Loucy (cell line): ENCODE measurements around the gene DNAH5.

Experiments
- H2AFZ ChIP-seq: fragments of 200-600 bp; sonication (generic); 2 replicates; pipeline ENCODE4 v1.6.0; 2016; ENCODE audit warnings: antibody characterized with exemption, mild to moderate bottlenecking, low read length, moderate library complexity
- H3F3A ChIP-seq: fragments of 200-600 bp; 2 replicates; pipeline ENCODE4 v1.6.0; 2016; ENCODE audit warnings: antibody characterized with exemption, low read depth, mild to moderate bottlenecking
- H3K27me3 ChIP-seq: fragments of 200-600 bp; sonication (generic); 2 replicates; pipeline ENCODE4 v1.6.1; 2014; ENCODE audit warnings: low read length, mild to moderate bottlenecking; ENCODE audit not compliant: insufficient read depth, poor library complexity, severe bottlenecking
- H3K36me3 ChIP-seq: fragments of 200-600 bp; sonication (generic); 2 replicates; pipeline ENCODE4 v1.6.1; 2016; ENCODE audit warnings: low read length; ENCODE audit not compliant: insufficient read depth
- H3K4me1 ChIP-seq: fragments of 200-600 bp; sonication (generic); 2 replicates; pipeline ENCODE4 v1.5.1; 2014; ENCODE audit warnings: low read length, mild to moderate bottlenecking; ENCODE audit not compliant: insufficient read depth, poor library complexity, severe bottlenecking
- H3K4me2 ChIP-seq: fragments of 200-600 bp; sonication (generic); 2 replicates; pipeline ENCODE4 v1.6.0; 2014; ENCODE audit warnings: antibody characterized with exemption, low read length, low read depth, mild to moderate bottlenecking; ENCODE audit not compliant: poor library complexity, severe bottlenecking
- H3K4me3 ChIP-seq: fragments of 200-600 bp; sonication (generic); 2 replicates; pipeline ENCODE4 v1.5.1; 2014; ENCODE audit warnings: low read length, mild to moderate bottlenecking, mixed read lengths; ENCODE audit not compliant: poor library complexity, severe bottlenecking
- H3K79me2 ChIP-seq: fragments of 200-600 bp; sonication (generic); 2 replicates; pipeline ENCODE4 v1.6.1; 2014; ENCODE audit warnings: low read length; ENCODE audit not compliant: insufficient read depth
- H3K9ac ChIP-seq: fragments of 200-600 bp; sonication (generic); 2 replicates; pipeline ENCODE4 v1.6.0; 2014; ENCODE audit warnings: mild to moderate bottlenecking, low read depth, low read length, moderate library complexity; ENCODE audit not compliant: poor library complexity, severe bottlenecking
- H3K9me2 ChIP-seq: fragments of 200-600 bp; sonication (generic); replicated peaks from 2 replicates; pipeline ENCODE4 v1.6.1; 2016; ENCODE audit warnings: low read depth, low read length, mixed read lengths
- H3K9me3 ChIP-seq: fragments of 200-600 bp; sonication (generic); 2 replicates; pipeline ENCODE4 v1.6.1; 2014; ENCODE audit warnings: mild to moderate bottlenecking, antibody characterized with exemption, low read length, low read depth; ENCODE audit not compliant: insufficient read depth
- H4K20me1 ChIP-seq: fragments of 200-600 bp; sonication (generic); 2 replicates; pipeline ENCODE4 v1.6.0; 2014; ENCODE audit warnings: antibody characterized with exemption, low read length, mild to moderate bottlenecking; ENCODE audit not compliant: insufficient read depth, poor library complexity, severe bottlenecking
- CTCF ChIP-seq: fragments of 200-600 bp; sonication (generic); conservative IDR thresholded peaks from 2 replicates; pipeline ENCODE4 v1.5.1; 2014; ENCODE audit warnings: mild to moderate bottlenecking, antibody characterized with exemption, low read length
- EZH2phosphoT487 ChIP-seq: fragments of 200-600 bp; IDR thresholded peaks from 2 replicates; pipeline ENCODE4 v1.6.1; 2018; ENCODE audit warnings: antibody characterized with exemption, mild to moderate bottlenecking, moderate library complexity, borderline replicate concordance

Gene DNAH5

GRCh38 chr5:13676531-13676930, 268.0 kb downstream of the DNAH5 start:
- Histone ChIP-seq H3K4me3 (no peak overlapping the region), H3K9me2 (no peaks in the 10 kb centered on the region), H4K20me1 (no peaks in the 10 kb centered on the region), H3K36me3 (no peaks in the 10 kb centered on the region), H2AFZ (no peak overlapping the region), H3K4me1 (no peaks in the 10 kb centered on the region), H3K27me3 (no peaks in the 10 kb centered on the region), H3K9ac (no peak overlapping the region), H3K4me2 (no peak overlapping the region), H3K79me2 (no peaks in the 10 kb centered on the region), H3F3A (no peaks in the 10 kb centered on the region), H3K9me3 (no peaks in the 10 kb centered on the region)
- no peak for TF ChIP-seq CTCF
- TF ChIP-seq EZH2phosphoT487 = no peak

GRCh38 chr5:13674391-13674790, 270.1 kb downstream of the DNAH5 start:
- Histone ChIP-seq H3K27me3 (no peaks in the 10 kb centered on the region), H3K9me2 (no peaks in the 10 kb centered on the region), H3K4me1 (no peaks in the 10 kb centered on the region), H3K36me3 (no peaks in the 10 kb centered on the region), H4K20me1 (no peaks in the 10 kb centered on the region), H3K9me3 (no peaks in the 10 kb centered on the region), H3K4me3 (no peak overlapping the region), H3K79me2 (no peaks in the 10 kb centered on the region), H3K4me2 (no peak overlapping the region), H3K9ac (no peak overlapping the region), H2AFZ (no peak overlapping the region), H3F3A (no peaks in the 10 kb centered on the region)
- no peak for TF ChIP-seq EZH2phosphoT487
- TF ChIP-seq CTCF = no peak

GRCh38 chr5:13673511-13673910, 271.0 kb downstream of the DNAH5 start:
- Histone ChIP-seq H3K79me2 (no peaks in the 10 kb centered on the region), H3K27me3 (no peaks in the 10 kb centered on the region), H3K4me2 (no peak overlapping the region), H3K9me2 (no peaks in the 10 kb centered on the region), H4K20me1 (no peaks in the 10 kb centered on the region), H2AFZ (no peak overlapping the region), H3K9ac (no peak overlapping the region), H3K4me3 (no peak overlapping the region), H3K4me1 (no peaks in the 10 kb centered on the region), H3K9me3 (no peaks in the 10 kb centered on the region), H3F3A (no peaks in the 10 kb centered on the region), H3K36me3 (no peaks in the 10 kb centered on the region)
- TF ChIP-seq CTCF (no peak), EZH2phosphoT487 (no peak)
